A204.1 (cell line): ENCODE measurements around the gene ZSWIM1.

ENCODE experiments used
- FAIRE-seq: peaks from 2 replicates; lab custom pipeline; 2012; peaks lifted over from hg19 to GRCh38; lab: Jason Lieb, UNC

ZSWIM1 gene

DNA sequence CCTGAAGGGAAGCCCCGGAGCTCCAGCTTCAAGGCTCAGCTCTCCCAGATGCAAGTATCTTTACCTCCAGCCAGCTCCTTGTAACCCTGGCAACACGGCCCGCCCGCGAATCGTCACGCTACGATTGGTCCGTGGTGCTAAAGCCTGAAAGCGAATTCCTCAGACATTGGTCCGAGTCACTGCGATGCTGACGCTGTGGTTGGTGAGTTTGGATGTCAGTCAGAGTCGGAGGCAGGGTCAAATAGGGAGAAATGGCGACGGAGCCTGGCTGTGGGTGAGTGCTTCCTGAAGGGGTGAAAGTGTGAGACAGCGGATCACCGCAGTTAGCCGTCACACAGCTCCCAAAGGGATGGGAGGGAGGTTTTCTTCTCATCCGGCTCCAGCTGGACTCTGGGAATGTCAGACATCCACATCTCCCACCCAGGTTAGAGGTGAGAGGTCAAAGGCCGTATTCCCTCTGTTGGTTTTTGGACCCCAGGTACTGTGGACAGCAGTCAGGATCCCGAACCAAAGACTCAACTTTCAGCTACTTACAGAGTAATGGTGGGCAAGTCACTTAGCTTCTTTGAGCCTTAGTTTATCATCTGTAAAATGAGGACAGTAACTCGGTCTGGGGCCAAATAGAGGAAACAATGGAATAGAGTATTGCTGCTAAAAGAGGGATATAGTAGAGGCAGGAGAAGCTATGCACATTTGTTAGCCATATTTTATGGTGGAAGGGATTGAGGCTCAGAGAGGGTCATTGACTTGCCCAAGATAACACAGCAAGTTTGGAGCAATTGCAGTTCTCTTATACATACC is at the start of gene ZSWIM1:
Gene ZSWIM1 (plus strand): TSS at position 240 of the 801 bp plus-strand sequence. CDS start 1,366 bp downstream, outside the sequence.
- FAIRE-seq: peak; percentile 96

GRCh38 chr20:45832619-45833018 is 48.4 kb upstream of the ZSWIM1 start:
- no peak for FAIRE-seq

DNA sequence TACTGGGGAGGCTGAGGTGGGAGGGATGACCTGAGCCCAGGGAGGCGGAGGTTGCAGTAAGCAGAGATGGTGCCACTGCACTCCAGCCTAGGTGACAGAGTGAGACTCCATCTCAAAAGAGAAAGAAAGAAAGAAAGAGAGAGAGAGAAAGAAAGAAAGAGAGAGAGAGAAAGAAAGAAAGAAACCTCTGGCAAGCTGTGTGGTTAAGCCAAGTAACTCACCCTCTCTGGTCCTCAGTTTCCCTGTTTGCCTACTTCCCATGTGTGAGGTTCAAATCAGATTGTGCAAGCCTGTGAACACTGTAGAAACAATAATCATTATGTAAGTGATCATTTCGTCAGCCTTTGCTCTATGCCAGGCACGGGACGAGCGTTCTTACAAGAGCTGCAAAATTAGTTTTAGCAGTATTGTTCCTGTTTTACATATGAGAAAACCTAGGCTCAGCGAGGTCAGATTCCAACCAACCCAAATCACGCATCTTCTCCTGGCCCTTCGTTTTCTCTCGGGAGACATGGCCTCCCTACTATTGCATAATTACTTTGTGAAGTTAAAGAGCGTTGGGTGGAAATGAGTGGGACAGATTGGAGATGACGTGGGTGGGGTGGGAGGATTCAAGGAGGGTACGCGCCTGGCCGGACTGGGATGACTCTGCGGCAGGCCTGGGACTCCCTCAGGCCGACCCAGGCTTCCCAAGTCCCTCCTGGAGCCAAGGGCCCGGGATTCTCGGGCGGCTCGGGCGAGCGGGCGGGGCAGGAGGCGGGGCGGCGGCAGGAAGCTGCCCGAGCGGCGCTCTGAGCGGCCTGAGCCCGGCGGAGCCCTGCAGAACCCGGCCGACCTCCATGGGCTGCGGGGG is 47.8 kb upstream of the ZSWIM1 start, which contains the start of gene SNX21:
Gene SNX21 (plus strand): TSS at position 770 of the 853 bp plus-strand sequence. CDS start 121 bp downstream, outside the sequence.
- FAIRE-seq: no peak

- FAIRE-seq: no peak
Measured at GRCh38 chr20:45833883-45834796, 46.9 kb upstream of the ZSWIM1 start.

GRCh38 chr20:45834797-45835161 is 46.2 kb upstream of the ZSWIM1 start:
- no peak for FAIRE-seq

GRCh38 chr20:45835329-45835765 is 45.7 kb upstream of the ZSWIM1 start:
- FAIRE-seq: no peak

DNA sequence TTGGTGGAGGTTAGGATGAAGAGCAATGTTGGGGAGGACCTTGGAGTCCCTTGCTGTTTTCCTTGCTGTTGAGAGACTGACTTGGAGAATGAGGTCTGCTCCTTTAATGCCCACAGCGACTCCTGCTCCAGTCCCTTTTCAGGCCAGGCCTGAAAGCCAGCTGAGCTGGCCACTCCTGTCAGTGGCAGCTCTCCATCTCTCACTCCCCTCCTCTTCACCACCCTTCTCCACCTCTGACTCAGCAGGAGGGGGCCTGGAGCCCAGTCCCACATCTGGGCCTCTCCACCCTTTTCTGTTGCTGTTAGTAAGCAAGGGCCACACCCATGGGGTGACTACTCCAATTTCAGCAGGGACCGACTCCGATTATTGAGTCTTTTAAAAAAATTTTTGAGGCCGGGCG is 45.2 kb upstream of the ZSWIM1 start:
- FAIRE-seq: no peak

- no peak for FAIRE-seq
Measured at GRCh38 chr20:45836841-45837240, 44.2 kb upstream of the ZSWIM1 start.

DNA sequence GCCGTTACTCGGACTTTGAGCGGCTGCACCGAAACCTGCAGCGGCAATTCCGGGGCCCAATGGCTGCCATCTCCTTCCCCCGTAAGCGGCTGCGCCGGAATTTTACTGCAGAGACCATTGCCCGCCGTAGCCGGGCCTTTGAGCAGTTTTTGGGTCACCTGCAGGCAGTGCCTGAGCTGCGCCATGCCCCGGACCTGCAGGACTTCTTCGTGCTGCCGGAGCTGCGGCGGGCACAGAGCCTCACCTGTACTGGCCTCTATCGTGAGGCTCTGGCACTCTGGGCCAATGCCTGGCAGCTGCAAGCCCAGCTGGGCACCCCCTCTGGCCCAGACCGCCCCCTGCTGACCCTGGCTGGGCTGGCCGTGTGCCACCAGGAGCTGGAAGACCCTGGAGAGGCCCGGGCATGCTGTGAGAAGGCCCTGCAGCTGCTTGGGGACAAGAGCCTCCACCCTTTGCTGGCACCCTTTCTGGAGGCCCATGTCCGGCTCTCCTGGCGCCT is 40.3 kb upstream of the ZSWIM1 start:
- no peak for FAIRE-seq

- FAIRE-seq: no peak
Measured at GRCh38 chr20:45841407-45842129, 39.5 kb upstream of the ZSWIM1 start.

DNA sequence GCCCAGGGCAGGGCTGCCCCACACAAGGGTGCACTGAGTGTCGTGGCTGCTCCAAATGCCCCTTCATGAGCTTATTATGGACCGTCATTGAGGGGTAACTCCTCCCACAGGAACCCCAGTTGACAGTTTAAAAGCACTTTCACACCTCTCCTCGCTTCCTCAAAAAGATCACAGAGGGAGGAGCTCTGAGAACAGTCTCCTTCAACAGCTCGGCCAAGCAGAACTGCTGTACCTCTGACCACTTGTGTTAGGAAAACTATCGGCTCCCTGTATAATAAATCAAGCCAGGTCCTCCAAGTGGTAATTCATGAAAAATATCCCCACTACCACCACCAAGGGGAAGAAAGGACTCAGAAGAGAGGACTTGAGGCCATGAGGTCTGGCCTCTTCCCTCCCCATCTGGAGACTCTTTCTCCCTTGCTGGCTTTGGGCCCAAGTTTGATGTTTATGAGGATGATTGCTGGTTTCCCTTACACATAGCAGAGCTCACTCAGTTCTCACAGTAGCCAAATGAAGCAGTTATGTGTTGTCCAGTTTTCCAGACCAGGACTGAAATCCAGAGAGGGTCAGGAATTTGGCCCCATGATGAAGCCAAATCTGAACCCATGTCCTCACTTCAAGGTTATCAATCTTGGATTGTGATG is 38.7 kb upstream of the ZSWIM1 start:
- no peak for FAIRE-seq

GRCh38 chr20:45843506-45843905 is 37.5 kb upstream of the ZSWIM1 start:
- FAIRE-seq: no peak

- FAIRE-seq: no peak
Measured at GRCh38 chr20:45845452-45845851, 35.6 kb upstream of the ZSWIM1 start.

- no peak for FAIRE-seq
Measured at GRCh38 chr20:45848421-45848820, 32.6 kb upstream of the ZSWIM1 start.

DNA sequence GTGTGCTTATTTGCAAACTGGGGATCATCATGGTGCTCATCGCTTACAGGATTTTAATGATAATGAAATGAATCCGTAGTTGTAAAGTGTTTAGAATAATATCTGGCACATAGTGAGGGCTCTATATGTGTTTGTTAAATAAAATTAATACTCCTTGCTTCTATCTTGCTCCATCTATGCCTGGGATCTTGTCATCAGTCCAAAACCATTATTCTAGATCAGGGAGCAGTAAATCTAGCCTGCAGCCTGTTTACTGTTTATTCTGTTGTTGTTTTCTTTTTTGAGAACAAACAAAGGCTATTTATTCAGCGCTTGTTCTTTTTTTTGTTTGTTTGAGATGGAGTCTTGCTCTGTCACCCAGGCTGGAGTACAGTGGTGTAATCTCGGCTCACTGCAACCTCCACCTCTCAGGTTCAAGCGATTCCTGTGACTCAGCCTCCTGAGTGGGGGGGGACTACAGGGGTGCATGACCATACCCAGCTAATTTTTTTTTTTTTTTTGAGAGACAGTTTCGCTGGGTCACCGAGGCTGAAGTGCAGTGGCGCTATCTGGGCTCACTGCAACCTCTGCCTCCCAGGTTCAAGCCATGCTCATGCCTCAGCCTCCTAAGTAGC is 32.0 kb upstream of the ZSWIM1 start:
- FAIRE-seq: no peak

GRCh38 chr20:45850238-45850637 is 30.8 kb upstream of the ZSWIM1 start:
- no peak for FAIRE-seq

DNA sequence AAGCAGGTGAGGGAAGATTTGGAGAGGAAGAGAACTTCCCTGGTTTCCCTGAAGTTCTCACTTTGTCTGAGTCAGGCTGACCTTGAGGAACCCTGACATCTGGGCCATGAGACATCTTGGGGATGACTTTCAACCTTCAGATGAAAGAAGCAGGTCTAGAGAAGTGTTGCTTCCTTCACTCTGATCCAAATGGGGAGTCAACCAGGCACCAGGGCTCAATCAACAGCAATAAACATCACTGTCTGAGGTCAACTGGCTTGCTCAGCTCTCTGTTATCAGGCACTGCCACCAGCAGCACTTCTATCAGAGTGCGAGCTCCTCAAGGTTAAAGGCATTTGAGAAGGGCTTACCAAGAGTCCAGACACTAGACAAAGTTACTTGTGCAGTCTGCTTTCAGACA is 30.1 kb upstream of the ZSWIM1 start:
- FAIRE-seq: no peak

DNA sequence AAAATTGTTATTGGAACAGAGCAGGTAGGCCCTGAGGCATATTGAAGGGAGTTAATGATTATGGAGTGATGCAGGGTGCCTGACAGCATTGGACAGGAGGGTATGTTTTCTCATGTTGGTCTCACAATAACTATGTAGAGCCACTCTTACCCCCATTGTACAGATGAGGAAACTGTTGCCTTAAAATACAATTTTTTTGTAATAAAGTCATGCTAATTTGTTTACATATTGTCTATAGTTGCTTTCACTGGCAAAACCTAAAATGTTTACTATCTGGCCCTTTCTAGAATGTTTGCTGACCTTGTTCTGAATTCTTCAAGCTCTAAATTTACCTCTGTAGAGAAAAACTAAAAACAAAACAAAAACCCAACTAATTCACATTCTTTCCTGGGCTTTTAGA is 29.5 kb upstream of the ZSWIM1 start:
- no peak for FAIRE-seq

DNA sequence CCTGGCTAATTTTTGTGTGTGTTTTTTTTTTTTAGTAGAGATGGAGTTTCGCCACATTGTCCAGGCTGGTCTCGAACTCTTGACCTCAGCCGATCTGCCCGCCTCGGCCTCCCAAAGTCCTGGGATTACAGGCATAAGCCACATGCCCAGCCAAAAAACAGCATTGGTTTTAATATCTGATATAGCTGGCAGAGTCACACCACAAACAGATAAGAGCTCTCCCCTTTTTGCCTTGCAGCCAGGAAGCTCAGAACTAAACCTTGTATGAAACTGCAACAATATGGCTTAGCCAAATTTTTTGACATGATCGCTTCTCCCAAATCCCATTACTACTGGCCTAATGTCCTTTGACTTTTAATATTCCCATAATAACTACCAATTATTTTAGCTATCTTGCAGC is 28.7 kb upstream of the ZSWIM1 start:
- FAIRE-seq: no peak

DNA sequence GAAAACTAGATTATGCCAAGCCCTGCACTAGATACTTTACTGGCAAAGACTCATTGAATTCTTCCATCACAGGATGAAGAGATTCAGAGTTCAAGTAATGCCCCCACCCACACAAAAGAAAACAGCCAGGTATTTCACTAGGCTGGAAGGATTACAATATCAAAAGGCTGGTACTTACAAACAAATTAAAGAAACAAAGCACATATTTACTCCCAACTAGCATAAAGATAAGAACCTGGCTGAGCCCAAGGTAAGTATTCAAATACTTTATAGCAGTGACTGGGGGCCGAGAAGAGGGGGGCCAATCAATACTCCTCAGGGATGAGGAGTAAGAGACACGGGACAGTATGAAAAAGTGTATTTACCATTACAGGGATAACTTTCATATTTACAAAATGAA is 27.5 kb upstream of the ZSWIM1 start:
- no peak for FAIRE-seq
